Endodermal cell (in vitro differentiated cells): ENCODE measurements around the gene DDX60. TPM values are rescaled to one million over a fixed set of nuclear protein-coding genes. Genes with fewer than 3 reads are reported as not detected.
"Not testable (repeated sequence)": the region's sequence is repeated elsewhere in the genome, so short reads cannot be mapped to it uniquely, and the experiment has no call there.

Source experiments
- DNase-seq: peaks from one replicate; pipeline ENCODE4 v3.0.0-alpha.2; 2017
- H3K27ac ChIP-seq: 2 replicates; pipeline ENCODE4 v1.5.1; 2013; ENCODE audit warnings: mild to moderate bottlenecking, low read depth, low read length, moderate library complexity
- H3K27me3 ChIP-seq: 2 replicates; pipeline ENCODE4 v1.6.1; 2013; ENCODE audit warnings: mild to moderate bottlenecking, low read length, moderate library complexity; ENCODE audit not compliant: insufficient read depth, control insufficient read depth, poor library complexity, severe bottlenecking
- H3K36me3 ChIP-seq: 2 replicates; pipeline ENCODE4 v1.7.0; 2013; ENCODE audit warnings: mild to moderate bottlenecking, low read length, moderate library complexity; ENCODE audit not compliant: control insufficient read depth, insufficient read depth
- H3K4me1 ChIP-seq: one replicate; pipeline ENCODE4 v1.7.0; 2013; ENCODE audit warnings: low read length; ENCODE audit not compliant: control insufficient read depth, insufficient read depth
- H3K4me3 ChIP-seq: 2 replicates; pipeline ENCODE4 v1.5.1; 2013; ENCODE audit warnings: mild to moderate bottlenecking, low read length, moderate library complexity
- H3K9ac ChIP-seq: 2 replicates; pipeline ENCODE4 v1.6.1; 2013; ENCODE audit warnings: mild to moderate bottlenecking, low read length, moderate library complexity; ENCODE audit not compliant: poor library complexity, severe bottlenecking; ENCODE audit errors: extremely low read depth
- H3K9me3 ChIP-seq: 2 replicates; pipeline ENCODE4 v1.6.1; 2013; ENCODE audit warnings: mild to moderate bottlenecking, low read length, moderate library complexity; ENCODE audit not compliant: control insufficient read depth
- H3K27ac Mint-ChIP-seq: 2 replicates; pipeline ENCODE4 v1.8.0; 2020; ENCODE audit warnings: mixed read lengths
- H3K27me3 Mint-ChIP-seq: 2 replicates; pipeline ENCODE4 v1.8.0; 2021; ENCODE audit warnings: mild to moderate bottlenecking, mixed read lengths; ENCODE audit not compliant: insufficient read depth
- H3K36me3 Mint-ChIP-seq: 2 replicates; pipeline ENCODE4 v1.8.0; 2020; ENCODE audit warnings: low read depth, mixed read lengths
- H3K4me1 Mint-ChIP-seq: 2 replicates; pipeline ENCODE4 v1.8.0; 2020; ENCODE audit warnings: mixed read lengths
- H3K4me3 Mint-ChIP-seq: 2 replicates; pipeline ENCODE4 v1.8.0; 2020; ENCODE audit warnings: mild to moderate bottlenecking, moderate library complexity, mixed read lengths
- H3K9me3 Mint-ChIP-seq: 2 replicates; pipeline ENCODE4 v1.8.0; 2020; ENCODE audit warnings: mild to moderate bottlenecking, mixed read lengths
- WGBS, 2 experiments: methylation state at CpG; one replicate each; pipeline versions ENCODE4 v1.1.5 to v1.1.7; 2013; ENCODE audit warnings: missing lambda C conversion rate in 2 of 2, mixed read lengths in 1 of 2; ENCODE audit not compliant: insufficient coverage in 1 of 2, insufficient read length in 1 of 2; 5-methylcytosine and 5-hydroxymethylcytosine counted together
- total RNA-seq, 2 donors: library from RNA; stranded (reverse); fragmentation: NEBNext Ultra II Directional in 1 of 2; extraction: Animal tissue kit (Norgen Biotek cat#: 25700) in 1 of 2; gene quantifications; 2 replicates in 1 of 2; 3 replicates in 1 of 2; pipeline ENCODE4 v1.2.1, GENCODE V29; 2021
- TF ChIP-seq, protein P1 (sequence below): fragments of 200-600 bp; sonication (generic); conservative IDR thresholded peaks from 2 replicates; pipeline ENCODE4 v1.5.0; 2021; ENCODE audit warnings: antibody characterized with exemption, mild to moderate bottlenecking

DDX60 gene
- total RNA-seq, 2 donors from 2014 or later, result 1.6 to 3.1 TPM

- no peaks in the 10 kb centered on the region for H3K4me1 ChIP-seq
- TF ChIP-seq, protein P1, sequence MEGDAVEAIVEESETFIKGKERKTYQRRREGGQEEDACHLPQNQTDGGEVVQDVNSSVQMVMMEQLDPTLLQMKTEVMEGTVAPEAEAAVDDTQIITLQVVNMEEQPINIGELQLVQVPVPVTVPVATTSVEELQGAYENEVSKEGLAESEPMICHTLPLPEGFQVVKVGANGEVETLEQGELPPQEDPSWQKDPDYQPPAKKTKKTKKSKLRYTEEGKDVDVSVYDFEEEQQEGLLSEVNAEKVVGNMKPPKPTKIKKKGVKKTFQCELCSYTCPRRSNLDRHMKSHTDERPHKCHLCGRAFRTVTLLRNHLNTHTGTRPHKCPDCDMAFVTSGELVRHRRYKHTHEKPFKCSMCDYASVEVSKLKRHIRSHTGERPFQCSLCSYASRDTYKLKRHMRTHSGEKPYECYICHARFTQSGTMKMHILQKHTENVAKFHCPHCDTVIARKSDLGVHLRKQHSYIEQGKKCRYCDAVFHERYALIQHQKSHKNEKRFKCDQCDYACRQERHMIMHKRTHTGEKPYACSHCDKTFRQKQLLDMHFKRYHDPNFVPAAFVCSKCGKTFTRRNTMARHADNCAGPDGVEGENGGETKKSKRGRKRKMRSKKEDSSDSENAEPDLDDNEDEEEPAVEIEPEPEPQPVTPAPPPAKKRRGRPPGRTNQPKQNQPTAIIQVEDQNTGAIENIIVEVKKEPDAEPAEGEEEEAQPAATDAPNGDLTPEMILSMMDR, result no peak
- H3K9me3 ChIP-seq, result no peaks in the 10 kb centered on the region
- no peak overlapping the region for H3K9ac ChIP-seq
- H3K4me3 ChIP-seq, result no peak overlapping the region
- no peaks in the 10 kb centered on the region for H3K4me1 Mint-ChIP-seq
- DNase-seq, result no peak
- H3K4me3 Mint-ChIP-seq, result no peak overlapping the region
- no peaks in the 10 kb centered on the region for H3K36me3 ChIP-seq
- no peaks in the 10 kb centered on the region for H3K36me3 Mint-ChIP-seq
- H3K27ac Mint-ChIP-seq, result no peak overlapping the region
- H3K27me3 ChIP-seq, result no peaks in the 10 kb centered on the region
- H3K9me3 Mint-ChIP-seq, result no peaks in the 10 kb centered on the region
- no peak overlapping the region for H3K27ac ChIP-seq
- no peaks in the 10 kb centered on the region for H3K27me3 Mint-ChIP-seq
- WGBS, 2 experiments, result 88 to 92% methylated on average over 2 to 3 of the region's 3 CpGs
These were observed 18.4 kb upstream of the DDX60 start for GRCh38 chr4:168336837-168337549.

- Mint-ChIP-seq H3K27ac (no peak overlapping the region), H3K27me3 (no peaks in the 10 kb centered on the region), H3K36me3 (no peaks in the 10 kb centered on the region), H3K9me3 (no peaks in the 10 kb centered on the region), H3K4me1 (no peaks in the 10 kb centered on the region), H3K4me3 (no peak overlapping the region)
- Histone ChIP-seq H3K27ac (no peak overlapping the region), H3K4me1 (no peaks in the 10 kb centered on the region), H3K4me3 (no peak overlapping the region), H3K9me3 (no peaks in the 10 kb centered on the region), H3K36me3 (no peaks in the 10 kb centered on the region), H3K9ac (no peak overlapping the region), H3K27me3 (no peaks in the 10 kb centered on the region)
- no peak for DNase-seq
- TF ChIP-seq, protein P1, result no peak
These were observed 17.1 kb upstream of the DDX60 start for GRCh38 chr4:168335621-168336020.

DNA sequence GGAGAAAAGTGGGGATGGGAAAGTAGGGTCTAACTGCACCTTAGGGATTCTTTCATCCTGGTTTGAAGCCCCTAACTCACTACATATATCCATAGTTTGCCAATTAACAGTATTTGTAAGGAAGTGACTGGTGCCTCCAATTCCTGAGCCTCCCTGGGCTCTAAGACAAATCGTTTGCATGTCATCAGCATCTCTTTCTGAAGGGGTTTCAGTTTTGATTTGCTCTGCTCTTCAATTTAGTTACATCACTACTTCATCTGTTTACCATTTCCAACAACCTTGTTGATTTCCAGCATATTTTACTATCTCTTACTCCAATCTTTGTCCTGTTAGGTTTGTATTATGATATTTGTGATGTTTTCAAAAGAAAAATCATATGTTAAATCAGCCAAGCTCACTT is 15.5 kb upstream of the DDX60 start:
- H3K27ac Mint-ChIP-seq, result no peak overlapping the region
- H3K4me3 Mint-ChIP-seq, result no peak overlapping the region
- no peaks in the 10 kb centered on the region for H3K27me3 Mint-ChIP-seq
- no peak overlapping the region for H3K4me3 ChIP-seq
- H3K9ac ChIP-seq, result no peak overlapping the region
- no peak for DNase-seq
- no peaks in the 10 kb centered on the region for H3K4me1 Mint-ChIP-seq
- no peaks in the 10 kb centered on the region for H3K27me3 ChIP-seq
- no peaks in the 10 kb centered on the region for H3K36me3 Mint-ChIP-seq
- TF ChIP-seq, protein P1, result no peak
- no peaks in the 10 kb centered on the region for H3K36me3 ChIP-seq
- H3K9me3 Mint-ChIP-seq, result no peaks in the 10 kb centered on the region
- H3K4me1 ChIP-seq, result no peaks in the 10 kb centered on the region
- no peaks in the 10 kb centered on the region for H3K9me3 ChIP-seq
- WGBS, 2 experiments, result 84 to 92% methylated on average over 1 of the region's 1 CpG
- H3K27ac ChIP-seq, result no peak overlapping the region

GRCh38 chr4:168330575-168330974 is 12.0 kb upstream of the DDX60 start:
- not testable (repeated sequence) for H3K27ac ChIP-seq

More at GRCh38 chr4:168330575-168330974, 12.0 kb upstream of the DDX60 start:
- not testable (repeated sequence) for DNase-seq, H3K27me3 ChIP-seq, H3K27ac Mint-ChIP-seq, H3K9me3 ChIP-seq, H3K4me1 ChIP-seq, H3K4me3 ChIP-seq, H3K36me3 Mint-ChIP-seq, H3K9me3 Mint-ChIP-seq, H3K4me1 Mint-ChIP-seq, H3K4me3 Mint-ChIP-seq, H3K9ac ChIP-seq, H3K27me3 Mint-ChIP-seq, H3K36me3 ChIP-seq
- WGBS, 2 experiments, result 84 to 85% methylated on average over 3 of the region's 3 CpGs
